HG03095 (cell line): Measurements from ENCODE around the gene GTF3A.

ENCODE experiments used
- ATAC-seq: cut with Tn5 transposase; IDR thresholded peaks from one replicate; pipeline ENCODE4 v1.9.1; 2021; ENCODE audit warnings: moderate library complexity; ENCODE audit not compliant: unreplicated experiment

Gene GTF3A

GRCh38 chr13:27404680-27405079 is 19.7 kb upstream of the GTF3A start:
- no peak for ATAC-seq

- ATAC-seq = no peak
These were observed 18.8 kb upstream of the GTF3A start for GRCh38 chr13:27405546-27406134.

GRCh38 chr13:27406178-27406939 is 18.1 kb upstream of the GTF3A start:
- ATAC-seq = no peak

GRCh38 chr13:27408074-27408473 is 16.3 kb upstream of the GTF3A start:
- ATAC-seq = no peak

- no peak for ATAC-seq
These were observed 15.4 kb upstream of the GTF3A start for GRCh38 chr13:27409013-27409412.

GRCh38 chr13:27411341-27411740 is 13.1 kb upstream of the GTF3A start:
- ATAC-seq = no peak

- ATAC-seq = no peak
These were observed 9.3 kb upstream of the GTF3A start for GRCh38 chr13:27415116-27415515.

- no peak for ATAC-seq
These were observed 5.1 kb upstream of the GTF3A start for GRCh38 chr13:27419328-27419727.

- no peak for ATAC-seq
These were observed 3.1 kb upstream of the GTF3A start for GRCh38 chr13:27421101-27421871.

GRCh38 chr13:27423333-27423732 is 1.1 kb upstream of the GTF3A start:
- no peak for ATAC-seq

GRCh38 chr13:27425158-27425917 is 919 bp downstream of the GTF3A start:
- no peak for ATAC-seq

- peak; percentile 49 for ATAC-seq
These were observed 1.7 kb downstream of the GTF3A start for GRCh38 chr13:27425918-27426630.

GRCh38 chr13:27427641-27428040 is 3.2 kb downstream of the GTF3A start:
- no peak for ATAC-seq

- ATAC-seq = no peak
These were observed 3.7 kb downstream of the GTF3A start for GRCh38 chr13:27428160-27428559.

- no peak for ATAC-seq
These were observed 7.8 kb downstream of the GTF3A start for GRCh38 chr13:27432180-27432579.

GRCh38 chr13:27432611-27433210 is 8.3 kb downstream of the GTF3A start:
- no peak for ATAC-seq

GRCh38 chr13:27437126-27437525 is 12.7 kb downstream of the GTF3A start:
- no peak for ATAC-seq

GRCh38 chr13:27440408-27440807 is 16.0 kb downstream of the GTF3A start:
- ATAC-seq = peak; percentile 56

- ATAC-seq = no peak
These were observed 17.7 kb downstream of the GTF3A start for GRCh38 chr13:27442071-27442647.

GRCh38 chr13:27442797-27443196 is 18.4 kb downstream of the GTF3A start:
- no peak for ATAC-seq
